HG03520 (cell line): ENCODE data around the gene PPARA.
"Not testable (repeated sequence)": the region's sequence is repeated elsewhere in the genome, so short reads cannot be mapped to it uniquely, and the experiment has no call there.

ENCODE experiments used
- ATAC-seq: cut with Tn5 transposase; IDR thresholded peaks from one replicate; pipeline ENCODE4 v1.9.1; 2021; ENCODE audit warnings: mild to moderate bottlenecking, moderate library complexity; ENCODE audit not compliant: unreplicated experiment

PPARA gene

DNA sequence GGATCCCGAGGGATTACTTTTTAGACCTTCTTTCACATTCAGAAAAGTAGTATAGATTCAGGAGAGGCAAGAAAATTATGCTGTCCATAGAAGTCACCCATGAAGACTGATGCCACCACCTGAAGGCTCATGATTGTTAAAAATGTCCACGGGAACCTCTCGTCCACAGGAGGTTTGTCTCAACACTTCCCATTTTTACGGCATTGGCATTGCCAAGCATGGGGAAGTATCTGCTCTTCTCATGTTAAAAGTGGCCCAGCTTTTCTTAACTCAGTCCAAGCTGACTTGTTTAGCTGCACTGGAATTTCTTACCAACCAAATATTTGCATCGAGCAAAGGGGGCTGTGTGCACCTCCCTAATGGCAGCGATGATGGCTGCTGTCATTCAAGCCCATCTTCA, 90.2 kb downstream of the PPARA start:
- ATAC-seq: no peak

DNA sequence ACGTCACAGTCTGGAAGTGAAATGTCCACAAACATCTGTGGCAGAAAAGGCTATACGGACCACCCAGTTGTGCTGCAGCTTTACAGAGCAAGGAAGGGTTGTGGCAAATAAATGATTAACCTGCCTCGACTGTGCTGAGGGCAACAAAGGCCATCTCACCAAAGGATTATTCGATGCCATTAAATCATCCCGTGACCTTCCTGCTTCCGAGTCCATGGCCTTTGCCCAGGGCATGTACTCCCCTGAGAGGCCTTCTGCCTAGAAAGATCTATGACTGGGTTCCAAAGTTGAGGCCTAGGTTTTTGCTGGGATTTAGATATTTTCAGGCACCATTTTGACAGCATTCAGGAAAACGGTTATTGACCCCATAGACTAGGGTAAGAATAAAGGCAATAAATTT, 90.6 kb downstream of the PPARA start:
- ATAC-seq: no peak

DNA sequence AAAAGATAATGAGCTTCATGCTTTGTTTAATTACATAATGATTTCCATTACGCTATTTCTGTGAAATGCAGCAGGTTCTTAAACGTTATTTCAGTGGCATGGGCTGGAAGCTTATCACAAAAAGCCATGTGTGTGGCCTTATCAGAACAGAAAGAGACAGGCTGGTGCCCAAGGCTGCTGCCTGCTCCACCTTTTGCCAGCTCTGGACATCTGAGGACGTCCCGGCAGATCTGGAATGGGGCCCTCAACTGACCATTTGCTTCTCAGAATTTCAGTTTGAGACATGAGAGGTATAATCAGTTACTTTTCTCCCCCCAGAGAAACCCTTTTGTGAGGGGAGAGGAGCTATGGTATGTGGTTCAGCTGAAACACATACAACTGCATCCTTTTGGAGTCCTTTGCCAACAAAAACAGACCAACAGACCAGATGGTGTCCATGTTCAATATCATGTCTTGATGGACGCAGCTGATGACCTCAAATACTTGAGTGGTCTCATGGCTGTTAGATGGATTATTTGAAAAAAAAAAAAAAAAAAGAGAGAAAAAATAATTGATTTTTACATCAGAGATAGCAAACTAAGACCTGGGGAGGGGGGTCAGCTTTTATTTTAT, 91.2 kb downstream of the PPARA start:
- ATAC-seq: no peak

DNA sequence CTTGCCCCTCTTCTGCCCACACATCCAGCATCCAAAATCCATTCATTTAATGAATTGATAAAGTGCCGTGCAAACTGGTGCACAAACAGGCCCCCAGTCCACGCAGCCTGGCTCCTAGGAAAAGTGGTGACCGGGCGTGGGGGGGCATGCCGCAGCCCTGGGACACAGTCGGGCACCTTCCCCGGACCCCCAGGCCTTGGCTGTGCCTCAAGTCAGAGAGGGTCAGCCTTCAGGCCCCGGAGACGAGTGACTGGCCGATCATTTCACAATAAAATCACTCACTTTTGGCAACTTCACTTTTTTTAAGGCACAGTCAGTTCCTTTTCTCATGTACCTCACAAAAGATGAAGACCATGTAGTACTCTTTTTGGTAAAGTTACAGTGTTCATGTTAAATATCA, 91.8 kb downstream of the PPARA start:
- no peak for ATAC-seq

DNA sequence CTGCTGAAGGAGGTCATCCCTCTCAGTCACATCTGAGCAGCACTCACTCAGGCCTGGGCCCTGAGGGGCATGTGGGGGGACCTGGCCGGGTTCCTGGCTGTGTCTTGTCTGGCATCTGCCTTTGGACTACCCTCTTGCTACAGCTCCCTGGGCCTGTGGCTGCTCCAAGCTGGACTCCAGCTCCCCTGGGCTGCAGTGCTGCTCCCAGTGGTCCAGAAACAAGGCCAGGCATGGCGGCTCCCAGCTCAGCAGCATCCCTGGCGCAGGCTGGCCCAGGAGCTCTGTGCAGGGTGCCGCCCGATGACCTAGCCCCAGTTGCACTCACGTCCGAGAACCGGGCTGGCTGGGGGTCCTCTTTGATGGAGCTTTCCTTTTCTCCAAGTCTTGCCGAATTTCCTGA, 94.4 kb downstream of the PPARA start:
- ATAC-seq: no peak

DNA sequence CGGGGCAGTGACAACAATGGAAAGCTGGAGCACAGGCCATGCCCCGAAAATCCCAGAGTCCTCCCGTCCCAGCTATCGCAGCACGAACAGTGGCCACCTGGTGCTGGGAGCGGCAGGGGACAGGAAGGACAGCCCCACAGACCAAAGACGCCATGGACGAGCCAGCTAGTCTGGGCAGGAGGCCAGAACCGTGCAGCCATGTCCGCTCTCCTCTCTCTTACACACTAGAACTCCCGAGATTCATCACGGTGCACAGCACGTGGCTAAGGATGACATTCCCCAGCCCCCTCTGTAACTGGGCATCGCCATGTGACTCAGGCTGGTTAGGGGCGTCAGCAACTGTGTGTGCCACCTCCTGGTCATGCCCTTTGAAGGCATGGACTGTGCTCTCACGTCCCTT, 95.2 kb downstream of the PPARA start:
- no peak for ATAC-seq

DNA sequence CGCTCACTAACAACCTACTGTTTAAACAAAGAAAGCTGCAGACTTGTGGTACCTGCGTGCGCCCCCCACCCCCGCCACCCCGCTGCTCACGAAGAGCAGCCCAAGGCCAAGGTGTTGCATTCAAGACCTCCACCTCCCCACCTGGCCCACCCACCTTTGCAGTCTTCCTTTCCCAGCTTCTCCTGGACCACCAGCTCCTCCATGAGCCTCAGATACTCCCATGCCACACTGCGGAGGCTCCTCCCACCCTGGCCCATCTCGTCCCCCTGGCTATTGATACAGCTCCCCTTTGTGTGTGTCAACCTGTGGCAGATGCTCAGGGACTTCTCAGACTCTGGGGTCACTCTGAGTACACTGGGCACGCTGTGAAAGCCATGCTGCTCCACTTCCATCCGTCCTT, 95.9 kb downstream of the PPARA start:
- ATAC-seq: no peak

DNA sequence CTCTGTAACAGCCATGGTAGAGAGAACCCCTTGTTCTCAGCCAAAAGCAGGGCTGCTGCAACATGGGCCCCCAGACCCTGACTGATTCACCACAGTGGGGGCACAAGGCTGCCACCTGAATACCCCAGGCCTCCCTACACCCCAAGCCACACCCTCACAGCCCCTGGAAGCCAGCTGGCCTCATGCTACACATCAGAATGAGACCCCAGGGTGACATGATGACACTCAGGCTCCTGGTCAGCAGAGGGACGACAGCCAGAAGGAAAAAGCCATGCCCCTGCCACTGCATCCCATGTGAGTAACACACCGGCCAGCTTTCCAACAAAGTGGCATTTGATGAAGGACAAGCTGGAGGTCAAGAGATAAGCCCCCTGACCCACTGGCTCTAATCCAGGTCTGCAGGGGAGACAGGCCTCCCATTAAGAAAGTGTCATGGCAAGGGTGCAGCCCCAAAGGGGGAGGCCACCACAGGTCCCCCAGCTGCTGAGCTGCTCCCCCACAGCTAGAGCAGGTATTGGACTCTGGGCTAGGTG, 97.2 kb downstream of the PPARA start:
- no peak for ATAC-seq

DNA sequence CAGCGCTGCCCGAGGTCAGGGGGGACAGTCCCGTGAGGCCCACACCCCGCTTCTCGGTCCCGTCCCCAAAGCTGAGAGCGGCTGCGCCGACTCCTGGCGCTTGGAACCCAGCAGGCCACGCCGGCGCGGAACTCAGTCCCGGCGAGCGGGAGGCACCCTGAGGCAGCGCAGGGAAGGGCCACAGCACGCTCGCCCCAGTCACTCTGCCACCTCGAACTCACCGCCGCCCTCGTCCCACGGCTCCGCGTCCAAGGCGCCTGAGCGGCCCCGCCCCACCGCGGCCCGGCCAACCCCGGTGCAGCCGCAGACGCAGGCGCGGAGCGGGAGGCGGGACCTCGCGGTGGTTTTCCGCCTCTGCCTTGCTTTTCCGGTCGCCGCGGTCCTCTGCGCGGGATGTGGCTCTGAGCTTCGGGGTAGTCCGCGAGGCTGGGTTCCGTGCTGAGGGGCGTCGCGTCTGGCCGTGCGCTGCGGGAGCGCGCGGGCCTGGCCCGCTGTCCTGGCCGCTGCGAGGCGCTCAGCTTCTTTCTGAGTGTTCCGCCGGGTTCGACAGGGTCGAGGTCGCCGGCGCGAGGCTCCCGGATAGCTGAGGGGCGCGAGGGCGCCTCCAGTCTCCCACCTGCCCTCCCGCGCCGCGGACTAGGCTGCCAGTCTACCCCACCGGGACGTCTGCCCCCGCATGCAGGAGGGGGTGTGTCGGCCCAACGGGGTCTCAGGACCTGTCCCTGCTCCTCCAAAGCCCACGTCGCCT, 99.9 kb downstream of the PPARA start, which contains the start of gene CDPF1:
CDPF1 (minus strand) TSS at position 259 of the 748 bp plus-strand sequence. CDS start 2,009 bp downstream, outside the sequence.
- ATAC-seq: peak; percentile 71

DNA sequence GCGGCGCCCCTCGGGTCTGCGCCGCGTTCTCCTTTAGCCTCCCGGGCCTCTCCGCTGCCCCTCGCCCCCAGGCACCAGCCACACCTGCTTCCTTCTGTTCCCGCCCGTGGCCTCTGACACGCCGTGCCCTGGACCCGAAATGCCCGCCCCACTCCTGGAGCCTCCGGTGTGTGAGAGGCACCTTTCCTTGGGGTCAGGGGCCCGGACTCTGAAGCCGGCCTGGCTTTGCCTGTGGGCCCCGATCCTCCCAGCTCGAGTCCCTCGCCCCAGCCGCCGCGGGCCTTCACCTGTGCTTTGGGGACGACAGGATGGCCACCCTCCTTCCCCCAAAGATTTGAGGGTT, 100.4 kb downstream of the PPARA start:
- ATAC-seq: no peak

DNA sequence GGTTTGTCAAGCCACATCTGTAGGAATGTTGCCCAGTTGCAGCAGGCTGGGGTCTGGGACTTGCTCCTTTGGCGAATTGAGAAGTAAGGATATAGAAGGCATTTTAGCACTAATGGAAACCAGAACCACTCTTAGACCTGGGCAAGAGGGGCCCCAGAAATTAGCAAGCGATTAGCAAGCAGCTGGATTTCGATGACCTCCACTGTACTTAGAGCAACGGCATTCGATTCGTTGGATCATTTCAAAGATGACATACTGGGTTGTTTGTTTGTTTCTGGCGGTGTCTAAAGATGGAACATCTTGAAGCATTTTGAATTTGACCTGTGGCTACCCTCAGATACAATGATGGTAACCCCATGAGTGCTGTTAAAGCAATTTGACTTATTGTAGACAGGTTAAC, 100.9 kb downstream of the PPARA start:
- no peak for ATAC-seq

DNA sequence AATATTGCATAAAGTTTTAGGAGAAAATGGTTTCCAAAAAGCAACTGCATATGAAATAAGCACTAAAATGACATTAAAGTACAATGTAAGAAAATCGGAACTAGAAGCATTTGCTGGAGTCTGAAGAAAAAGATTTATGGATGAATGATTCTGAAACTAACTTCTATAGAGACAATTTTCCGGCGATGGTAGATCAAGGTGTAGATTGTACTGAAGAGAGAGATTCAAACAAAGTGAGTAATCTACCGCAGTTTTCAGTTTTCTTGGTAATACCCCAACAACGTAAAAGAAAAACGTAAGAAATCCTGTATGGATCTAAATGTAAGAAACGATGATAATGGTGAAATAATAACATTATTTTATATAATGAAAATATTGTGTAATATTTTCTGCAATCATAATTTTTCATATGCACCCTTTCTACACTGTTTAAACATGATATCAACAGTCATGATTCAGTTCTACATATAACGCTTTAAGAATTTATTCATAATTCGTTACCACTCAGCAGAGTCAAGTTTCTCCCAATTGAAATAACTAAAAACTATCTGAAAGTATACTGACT, 101.6 kb downstream of the PPARA start:
- no peak for ATAC-seq

DNA sequence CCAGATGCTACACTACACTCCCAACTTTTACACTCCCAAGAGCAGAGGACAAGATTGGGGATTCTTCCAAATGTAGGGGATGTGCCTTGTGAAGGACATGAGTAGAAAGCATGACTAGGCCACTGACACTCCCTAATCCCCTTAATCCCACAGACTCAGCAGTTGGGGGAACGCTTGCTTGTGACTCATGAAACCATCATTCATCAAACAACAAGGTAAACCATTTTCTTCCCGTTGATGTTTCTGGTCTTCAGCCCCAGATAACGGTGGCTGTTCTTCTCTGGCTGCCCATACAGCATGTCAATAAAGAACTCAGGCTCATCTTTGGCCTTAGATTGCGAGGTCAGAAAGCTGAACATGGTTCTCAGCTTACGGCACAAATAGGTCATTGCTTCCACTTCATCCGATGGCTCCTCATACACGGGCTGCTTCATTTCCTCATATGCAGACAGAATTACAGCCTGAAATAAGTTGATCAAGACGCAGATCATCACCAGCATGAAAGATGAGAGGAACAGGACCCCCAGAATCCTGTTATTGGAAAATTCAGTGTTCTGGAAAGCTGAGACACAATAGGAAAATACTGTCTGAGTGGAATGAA, 106.1 kb downstream of the PPARA start:
- ATAC-seq: no peak

DNA sequence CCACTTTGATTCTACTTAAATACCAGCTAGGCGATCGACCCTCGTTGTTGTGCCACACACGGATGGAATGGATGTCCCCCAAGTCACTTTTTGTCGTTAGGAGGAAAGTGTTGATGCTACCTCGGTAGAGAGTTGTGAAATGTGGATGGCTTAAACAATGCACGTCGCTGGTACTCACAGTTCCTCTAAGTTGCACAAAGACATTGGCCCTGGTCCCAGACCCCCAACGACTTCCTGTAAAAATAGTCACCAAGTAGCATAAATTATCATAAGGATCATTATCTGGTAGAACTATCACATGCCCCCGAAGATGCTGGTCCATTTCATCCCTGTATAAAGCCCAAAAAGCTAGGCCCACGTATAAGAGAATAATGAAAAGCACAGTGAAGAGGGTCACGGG, 109.0 kb downstream of the PPARA start:
- ATAC-seq: no peak

DNA sequence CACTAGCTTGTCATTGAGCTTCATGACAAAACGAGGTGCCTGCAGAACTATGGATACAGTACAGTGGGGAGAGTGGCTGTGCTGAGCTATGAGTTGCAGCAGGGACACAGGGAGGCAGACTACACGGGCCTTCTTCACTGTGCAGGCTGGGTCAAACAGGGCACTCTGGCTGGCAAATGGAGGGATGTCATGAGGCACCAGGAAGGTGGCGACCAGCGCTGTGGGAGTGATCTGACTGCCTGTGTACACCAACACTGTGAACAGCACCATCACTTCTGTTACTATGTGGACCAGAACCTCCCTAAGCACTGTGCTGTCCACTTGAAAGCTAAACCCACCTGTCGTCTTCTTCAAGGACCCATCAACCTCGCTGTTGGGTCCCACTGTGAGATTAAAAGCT, 109.7 kb downstream of the PPARA start:
- ATAC-seq: no peak

DNA sequence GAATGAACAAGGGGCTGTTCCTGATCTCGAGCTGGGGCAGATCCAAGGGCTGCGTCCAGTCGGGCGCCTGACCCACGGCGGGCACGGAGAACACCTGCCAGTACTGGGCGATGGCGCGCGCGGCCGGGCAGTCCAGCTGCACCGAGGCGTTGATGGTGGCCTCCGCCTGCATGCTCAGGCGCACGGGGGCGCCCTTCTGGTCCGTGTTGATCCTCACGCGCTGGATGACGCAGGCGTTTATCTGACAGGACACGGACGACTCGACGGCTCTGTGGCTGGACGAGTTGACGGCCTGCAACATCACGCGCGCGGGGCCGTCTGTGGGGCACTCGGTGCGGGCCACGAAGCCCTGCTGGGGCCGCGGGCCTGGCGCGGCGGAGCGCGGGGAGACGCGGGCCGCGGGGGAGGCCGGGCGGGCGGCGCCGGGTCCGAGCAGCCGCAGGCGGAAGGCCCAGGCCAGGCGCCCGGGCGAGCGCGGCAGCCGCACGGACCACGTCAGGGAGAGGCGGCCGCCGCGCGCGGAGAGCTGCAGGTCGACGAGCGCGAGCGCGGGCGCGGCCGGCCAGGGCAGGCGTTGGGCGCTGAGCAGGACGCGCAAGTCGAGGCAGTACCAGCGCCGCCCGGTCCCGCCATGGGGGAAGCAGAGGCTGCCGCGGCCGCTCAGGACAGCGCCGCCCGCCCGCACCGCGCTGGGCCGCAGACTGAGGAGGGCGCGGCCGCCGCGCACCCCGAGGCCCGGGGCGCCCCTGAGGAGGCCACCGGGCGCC, 112.3 kb downstream of the PPARA start:
- no peak for ATAC-seq

DNA sequence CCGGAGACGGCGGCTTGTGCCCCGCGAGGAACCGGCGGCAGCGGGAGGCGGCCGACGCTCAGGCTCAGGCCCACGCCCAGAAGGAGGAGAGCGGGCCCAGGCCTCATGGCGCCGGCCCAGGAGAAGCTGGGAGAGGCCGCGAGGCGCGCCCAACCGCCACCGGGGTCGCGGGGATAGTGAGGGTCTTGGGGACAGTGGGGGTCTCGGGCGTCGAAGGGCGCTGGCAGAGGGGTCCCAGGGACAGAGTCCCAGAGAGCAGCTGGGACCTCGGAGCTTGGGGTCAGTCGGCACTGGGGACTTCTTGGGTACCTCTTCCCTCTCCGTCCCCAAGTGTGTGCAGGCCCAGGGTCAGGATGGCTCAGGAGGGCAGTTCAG, 112.9 kb downstream of the PPARA start, which contains the start of gene PKDREJ:
PKDREJ (minus strand) TSS at position 128 of the 375 bp plus-strand sequence; CDS start at position 107, 21 bp downstream.
- ATAC-seq: no peak

DNA sequence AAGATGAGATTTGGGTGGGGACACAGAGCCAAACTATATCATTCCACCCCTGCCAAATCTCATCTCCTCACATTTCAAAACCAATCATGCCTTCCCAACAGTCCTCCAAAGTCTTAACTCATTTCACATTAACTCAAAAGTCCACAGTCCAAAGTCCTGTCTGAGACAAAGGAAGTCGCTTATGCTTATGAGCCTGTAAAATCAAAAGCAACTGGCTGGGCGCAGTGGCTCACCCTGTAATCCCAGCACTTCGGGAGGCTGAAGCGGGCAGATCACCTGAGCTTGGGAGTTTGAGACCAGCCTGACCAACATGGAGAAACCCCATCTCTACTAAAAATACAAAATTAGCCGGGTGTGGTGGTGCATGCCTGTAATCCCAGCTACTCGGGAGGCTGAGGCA, 114.2 kb downstream of the PPARA start:
- not testable (repeated sequence) for ATAC-seq

DNA sequence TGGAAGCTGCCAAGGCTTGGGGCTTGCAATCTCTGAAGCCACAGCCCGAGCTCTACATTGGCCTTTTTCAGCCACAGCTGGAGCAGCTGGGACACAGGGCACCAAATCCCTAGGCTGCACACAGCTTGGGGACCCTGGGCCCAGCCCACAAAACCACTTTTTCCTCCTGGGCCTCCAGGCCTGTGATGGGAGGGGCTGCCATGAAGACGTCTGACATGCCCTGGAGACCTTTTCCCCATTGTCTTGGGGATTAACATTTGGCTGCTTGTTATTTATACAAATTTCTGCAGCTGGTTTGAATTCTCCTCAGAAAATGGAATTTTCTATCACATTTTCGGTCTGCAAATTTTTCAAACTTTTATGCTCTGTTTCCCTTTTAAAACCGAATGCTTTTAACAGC, 115.3 kb downstream of the PPARA start:
- not testable (repeated sequence) for ATAC-seq

DNA sequence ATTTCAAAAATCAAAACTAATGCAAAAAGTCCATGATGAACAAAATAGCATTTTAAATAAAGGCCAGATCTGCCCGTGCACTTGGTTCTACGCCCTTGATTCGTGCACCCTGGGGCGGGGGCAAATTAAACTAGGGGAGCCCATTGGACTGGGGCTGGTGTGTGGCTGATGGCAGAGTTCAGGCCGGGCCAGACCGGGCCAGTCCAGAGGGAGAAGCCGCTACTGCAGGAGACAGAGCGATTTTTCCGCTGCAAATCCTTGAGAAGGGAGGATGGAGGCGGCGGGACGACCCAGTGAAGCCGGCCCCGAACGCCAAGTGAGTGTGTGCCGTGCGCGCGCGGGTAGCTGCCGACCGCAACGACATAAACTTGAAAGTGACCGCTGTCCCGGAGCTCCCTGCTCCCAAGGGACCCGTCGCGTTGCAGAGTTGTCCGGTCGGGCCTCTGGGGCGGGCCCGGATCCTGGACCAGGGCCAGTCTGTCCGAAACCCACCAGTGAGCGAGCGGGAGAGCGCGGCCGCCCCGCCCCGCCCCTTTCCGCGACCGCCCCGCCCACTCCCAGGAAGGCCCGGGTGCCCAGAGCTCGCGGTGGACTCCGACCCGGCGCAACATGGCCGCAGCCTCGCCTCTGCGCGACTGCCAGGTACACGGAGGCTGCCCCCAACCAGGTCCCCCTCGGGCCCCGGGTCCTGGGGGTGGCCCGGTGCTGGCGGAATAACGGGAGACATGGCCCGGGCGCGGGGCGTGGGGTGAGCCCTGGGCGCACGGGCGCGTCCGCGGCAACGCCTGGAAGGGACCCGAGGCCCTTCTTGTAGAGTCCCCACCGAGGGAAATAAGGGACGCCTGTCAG, 117.3 kb downstream of the PPARA start, which contains the start of gene TTC38:
TTC38 (plus strand) TSS at position 578 of the 849 bp plus-strand sequence; CDS start at position 610, 32 bp downstream.
- ATAC-seq: peak; percentile 50
